Sigmoid colon (tissue), 7 donors: ENCODE measurements around the gene PHF8. TPM values are rescaled to one million over a fixed set of nuclear protein-coding genes. Genes with fewer than 3 reads are reported as not detected.

Experiments used
- DNase-seq: peaks from one replicate; pipeline ENCODE4 v3.0.0-alpha.2; 2019
- H3K27ac ChIP-seq, 4 donors: fragments of 200-600 bp; sonication (generic); one replicate each; pipeline ENCODE4 v1.5.1; 2016 to 2019; ENCODE audit warnings: mild to moderate bottlenecking in 1 of 4
- H3K27me3 ChIP-seq, 3 donors: fragments of 200-600 bp; sonication (generic); one replicate each; pipeline ENCODE4 v1.5.1; 2019; ENCODE audit warnings: mild to moderate bottlenecking in 1 of 3
- H3K36me3 ChIP-seq, 4 donors: fragments of 200-600 bp; sonication (generic); one replicate each; pipeline ENCODE4 v1.5.1; 2016 to 2019
- H3K4me1 ChIP-seq, 4 donors: fragments of 200-600 bp; sonication (generic); one replicate each; pipeline ENCODE4 v1.5.1; 2017 to 2019
- H3K4me3 ChIP-seq, 4 donors: fragments of 200-600 bp; sonication (generic); one replicate each; pipeline ENCODE4 v1.5.1; 2017 to 2019; ENCODE audit warnings: mild to moderate bottlenecking in 2 of 4, moderate library complexity in 1 of 4
- H3K9me3 ChIP-seq, 4 donors: fragments of 200-600 bp in 3 of 4; sonication (generic) in 3 of 4; one replicate each; pipeline versions ENCODE4 v1.5.1 to v1.6.1; 2013 to 2019
- CTCF ChIP-seq, 4 experiments: fragments of 450-650 bp in 3 of 4; fragments of 200-600 bp in 1 of 4; IDR thresholded peaks; one replicate each; pipeline ENCODE4 v1.5.1; 2016 to 2019; ENCODE audit warnings: antibody characterized with exemption in 4 of 4, mild to moderate bottlenecking in 3 of 4, moderate library complexity in 2 of 4
- EP300 ChIP-seq, 4 donors: sonication (generic); formaldehyde crosslinking; IDR thresholded peaks; one replicate each; pipeline ENCODE4 v1.6.1; 2017; ENCODE audit warnings: antibody characterized with exemption in 4 of 4
- POLR2A ChIP-seq, 2 donors: fragments of 450-650 bp; IDR thresholded peaks; one replicate each; pipeline ENCODE4 v1.6.1; 2016; ENCODE audit warnings: antibody characterized with exemption in 2 of 2, mild to moderate bottlenecking in 2 of 2, moderate library complexity in 2 of 2
- POLR2AphosphoS5 ChIP-seq, 4 donors: sonication (generic); formaldehyde crosslinking; IDR thresholded peaks; one replicate each; pipeline ENCODE4 v1.6.1; 2017; ENCODE audit warnings: antibody characterized with exemption in 4 of 4
- WGBS, 2 donors: extraction: QIAGEN DNeasy Blood & Tissue Kit; methylation state at CpG; one replicate each; pipeline ENCODE4 v1.1.7; 2013; 5-methylcytosine and 5-hydroxymethylcytosine counted together
- intact Hi-C: fragments of 100-400 bp; cut with DNase I; formaldehyde crosslinking; loops from one replicate; pipeline ENCODE4 v1.15.1; 2023
- polyA plus RNA-seq, 3 donors: library from polyadenylated mRNA; stranded (reverse); fragments of 200-250 nt; gene quantifications; one replicate each; pipeline ENCODE4 v1.2.3, GENCODE V29; 2013
- total RNA-seq, 4 donors: library from RNA; depleted of rRNA; stranded (reverse); fragments of >200 nt; gene quantifications; one replicate each; pipeline ENCODE4 v1.1.0, GENCODE V29; 2016
- donor health status: healthy with polysubstance abuse.
- donor health status: Bipolar disorder and iron deficiency.
- donor health status: healthy.

PHF8 gene
- total and polyA plus RNA-seq, 7 donors: 4.4 to 44.9 (median 15.3) TPM

GRCh38 chrX:53990171-53990570 lies 54.1 kb downstream of the PHF8 start:
- intact Hi-C loops: no loop called here
- Histone ChIP-seq H3K9me3 (no peaks in the 10 kb centered on the region), H3K4me1 (no peaks in the 10 kb centered on the region), H3K27ac (no peak overlapping the region), H3K36me3 (peaks cover 0 to 42% (median 5%) of the 10 kb centered on the region in 4 donors), H3K27me3 (no peaks in the 10 kb centered on the region), H3K4me3 (no peak overlapping the region)
- no peak for TF ChIP-seq POLR2AphosphoS5 (IDR thresholded peaks at IDR 0.05)
- no peak for TF ChIP-seq CTCF (IDR thresholded peaks at IDR 0.05)
- TF ChIP-seq POLR2A (IDR thresholded peaks at IDR 0.05): no peak
- no peak for TF ChIP-seq EP300 (IDR thresholded peaks at IDR 0.05)
- DNase-seq: no peak
- 86 to 91% methylated on average over 2 of the region's 2 CpGs for whole genome bisulfite sequencing, 2 donors

DNA sequence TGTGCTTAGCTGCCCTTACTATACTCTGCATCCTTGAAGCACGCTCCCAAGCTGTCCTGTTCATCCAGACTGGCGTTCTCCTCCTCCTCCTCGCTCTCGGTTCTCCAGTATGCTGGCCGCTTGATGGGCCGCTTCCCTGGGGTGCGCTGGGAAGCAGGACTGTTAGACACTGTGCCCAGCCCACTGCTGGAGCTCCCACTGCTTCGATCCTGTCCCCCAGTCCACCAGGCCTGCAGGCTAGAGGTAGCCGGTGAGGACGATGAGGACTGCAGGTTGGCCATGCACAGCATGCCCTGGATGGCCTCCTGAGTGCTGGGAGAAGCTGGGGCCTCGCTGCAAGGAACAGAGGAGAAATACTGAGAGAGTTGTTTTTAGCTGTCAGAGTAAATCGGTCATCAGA lies 59.4 kb downstream of the PHF8 start:
- peaks cover 0 to 46% (median 3%) of the 10 kb centered on the region in 4 donors for H3K36me3 ChIP-seq
- no peak overlapping the region for H3K4me3 ChIP-seq
- WGBS, 2 donors: 96 to 97% methylated on average over 12 of the region's 12 CpGs
- H3K4me1 ChIP-seq: no peaks in the 10 kb centered on the region
- intact Hi-C loops: no loop called here
- no peak overlapping the region for H3K27ac ChIP-seq
- H3K27me3 ChIP-seq: no peaks in the 10 kb centered on the region
- TF ChIP-seq POLR2AphosphoS5 (IDR thresholded peaks at IDR 0.05): no peak
- no peak for TF ChIP-seq EP300 (IDR thresholded peaks at IDR 0.05)
- TF ChIP-seq POLR2A (IDR thresholded peaks at IDR 0.05): no peak
- TF ChIP-seq CTCF (IDR thresholded peaks at IDR 0.05): no peak
- DNase-seq: no peak
- no peaks in the 10 kb centered on the region for H3K9me3 ChIP-seq

GRCh38 chrX:53974529-53974928 lies 69.7 kb downstream of the PHF8 start:
- Histone ChIP-seq H3K36me3 (peaks cover 0 to 30% (median 2%) of the 10 kb centered on the region in 4 donors), H3K27me3 (no peaks in the 10 kb centered on the region), H3K27ac (no peak overlapping the region), H3K4me3 (no peak overlapping the region), H3K4me1 (no peaks in the 10 kb centered on the region), H3K9me3 (no peaks in the 10 kb centered on the region)
- 96 to 98% methylated on average over 6 of the region's 6 CpGs for WGBS, 2 donors
- TF ChIP-seq CTCF (IDR thresholded peaks at IDR 0.05) (no peak), EP300 (IDR thresholded peaks at IDR 0.05) (no peak)
- intact Hi-C loops: no loop called here
- DNase-seq: no peak

DNA sequence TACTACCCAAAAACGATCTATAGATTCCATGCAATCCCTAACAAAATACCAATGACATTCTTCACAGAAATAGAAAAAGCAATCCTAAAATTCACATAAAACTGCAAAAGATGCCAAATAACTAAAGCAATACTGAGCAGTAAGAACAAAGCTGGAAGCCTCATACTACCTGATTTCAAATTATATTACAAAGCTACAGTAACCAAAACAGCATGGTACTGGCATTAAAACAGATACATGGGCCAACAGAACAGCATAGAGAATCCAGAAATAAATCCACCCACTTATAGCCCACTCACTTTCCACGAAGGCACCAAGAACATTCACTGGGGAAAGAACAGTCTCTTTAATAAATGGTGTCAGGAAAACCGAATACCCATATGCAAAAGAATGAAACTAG lies 74.7 kb downstream of the PHF8 start:
- Histone ChIP-seq H3K27me3 (no peaks in the 10 kb centered on the region), H3K4me3 (no peak overlapping the region), H3K27ac (no peak overlapping the region), H3K36me3 (peaks cover 0 to 12% (median 0%) of the 10 kb centered on the region in 4 donors), H3K4me1 (no peaks in the 10 kb centered on the region), H3K9me3 (no peaks in the 10 kb centered on the region)
- intact Hi-C loops: no loop called here
- TF ChIP-seq POLR2A (IDR thresholded peaks at IDR 0.05) (no peak), EP300 (IDR thresholded peaks at IDR 0.05) (no peak), CTCF (IDR thresholded peaks at IDR 0.05) (no peak), POLR2AphosphoS5 (IDR thresholded peaks at IDR 0.05) (no peak)
- WGBS, 2 donors: 97 to 100% methylated on average over 3 of the region's 3 CpGs
- DNase-seq: no peak

DNA sequence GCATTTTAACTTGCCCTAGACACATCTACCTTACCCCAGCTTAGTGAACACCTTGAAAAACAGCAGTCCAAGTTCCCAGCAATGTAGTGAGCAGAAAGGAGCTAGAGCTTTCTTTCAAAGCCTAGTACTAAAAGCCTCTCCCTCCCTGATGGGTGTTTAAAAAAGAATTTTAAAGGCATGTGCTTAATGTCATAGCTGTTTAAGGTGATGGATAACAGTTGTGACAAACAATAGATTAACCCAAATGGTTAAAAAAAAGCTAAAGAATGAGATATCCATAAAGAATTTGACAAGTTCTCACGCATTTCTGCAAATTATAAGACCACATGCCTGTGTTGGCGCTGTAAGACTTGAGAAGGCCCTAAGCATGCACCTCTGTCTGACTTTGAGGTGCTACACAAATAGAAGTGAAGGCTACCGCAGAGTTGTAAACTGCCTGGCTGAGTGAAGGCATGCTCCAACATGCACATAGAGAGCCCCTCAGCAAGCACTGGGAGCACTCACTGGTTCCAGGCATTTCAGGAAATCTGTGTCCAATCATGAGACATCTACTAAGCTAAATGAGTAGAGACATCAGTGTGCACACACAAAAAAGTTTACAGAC lies 94.0 kb downstream of the PHF8 start:
- DNase-seq: no peak
- WGBS, 2 donors: 85 to 93% methylated on average over 3 of the region's 3 CpGs
- Histone ChIP-seq H3K27ac (no peak overlapping the region), H3K9me3 (no peaks in the 10 kb centered on the region), H3K4me1 (no peaks in the 10 kb centered on the region), H3K4me3 (no peak overlapping the region), H3K36me3 (peaks cover 0 to 9% (median 0%) of the 10 kb centered on the region in 4 donors), H3K27me3 (no peaks in the 10 kb centered on the region)
- TF ChIP-seq POLR2A (IDR thresholded peaks at IDR 0.05): no peak
- TF ChIP-seq EP300 (IDR thresholded peaks at IDR 0.05): no peak
- TF ChIP-seq POLR2AphosphoS5 (IDR thresholded peaks at IDR 0.05): no peak
- TF ChIP-seq CTCF (IDR thresholded peaks at IDR 0.05): no peak
- intact Hi-C loops: no loop called here
